ENCODE results near the gene SEMA3B.
"Not testable (repeated sequence)": the region's sequence is repeated elsewhere in the genome, so short reads cannot be mapped to it uniquely, and the experiment has no call there.

Gene SEMA3B

GRCh38 chr3:50258029-50258680, 10.8 kb upstream of the SEMA3B start:
- in situ Hi-C loops (cut with MboI; ENCODE audit: low sequenced_read_pairs, unreplicated experiment) = no loop called here
- no peak for DNase-seq (ENCODE audit: low spot score)

GRCh38 chr3:50258979-50259378, 10.0 kb upstream of the SEMA3B start:
- in situ Hi-C loops (cut with MboI; ENCODE audit: low sequenced_read_pairs, unreplicated experiment) = no loop called here

More at GRCh38 chr3:50258029-50258680, 10.8 kb upstream of the SEMA3B start:
- no peak for TF ChIP-seq CTCF (IDR thresholded peaks at IDR 0.05; ENCODE audit: borderline replicate concordance, control extremely low read depth, extremely low read depth, insufficient read depth, missing control alignments)

GRCh38 chr3:50259432-50260026, 9.4 kb upstream of the SEMA3B start:
- TF ChIP-seq CTCF (IDR thresholded peaks at IDR 0.05; ENCODE audit: borderline replicate concordance, control extremely low read depth, extremely low read depth, insufficient read depth, missing control alignments) = no peak
- in situ Hi-C loops (cut with MboI; ENCODE audit: low sequenced_read_pairs, unreplicated experiment) = no loop called here
- DNase-seq (ENCODE audit: low spot score) = no peak

More at GRCh38 chr3:50258979-50259378, 10.0 kb upstream of the SEMA3B start:
- DNase-seq (ENCODE audit: low spot score) = no peak
- no peak for TF ChIP-seq CTCF (IDR thresholded peaks at IDR 0.05; ENCODE audit: borderline replicate concordance, control extremely low read depth, extremely low read depth, insufficient read depth, missing control alignments)

DNA sequence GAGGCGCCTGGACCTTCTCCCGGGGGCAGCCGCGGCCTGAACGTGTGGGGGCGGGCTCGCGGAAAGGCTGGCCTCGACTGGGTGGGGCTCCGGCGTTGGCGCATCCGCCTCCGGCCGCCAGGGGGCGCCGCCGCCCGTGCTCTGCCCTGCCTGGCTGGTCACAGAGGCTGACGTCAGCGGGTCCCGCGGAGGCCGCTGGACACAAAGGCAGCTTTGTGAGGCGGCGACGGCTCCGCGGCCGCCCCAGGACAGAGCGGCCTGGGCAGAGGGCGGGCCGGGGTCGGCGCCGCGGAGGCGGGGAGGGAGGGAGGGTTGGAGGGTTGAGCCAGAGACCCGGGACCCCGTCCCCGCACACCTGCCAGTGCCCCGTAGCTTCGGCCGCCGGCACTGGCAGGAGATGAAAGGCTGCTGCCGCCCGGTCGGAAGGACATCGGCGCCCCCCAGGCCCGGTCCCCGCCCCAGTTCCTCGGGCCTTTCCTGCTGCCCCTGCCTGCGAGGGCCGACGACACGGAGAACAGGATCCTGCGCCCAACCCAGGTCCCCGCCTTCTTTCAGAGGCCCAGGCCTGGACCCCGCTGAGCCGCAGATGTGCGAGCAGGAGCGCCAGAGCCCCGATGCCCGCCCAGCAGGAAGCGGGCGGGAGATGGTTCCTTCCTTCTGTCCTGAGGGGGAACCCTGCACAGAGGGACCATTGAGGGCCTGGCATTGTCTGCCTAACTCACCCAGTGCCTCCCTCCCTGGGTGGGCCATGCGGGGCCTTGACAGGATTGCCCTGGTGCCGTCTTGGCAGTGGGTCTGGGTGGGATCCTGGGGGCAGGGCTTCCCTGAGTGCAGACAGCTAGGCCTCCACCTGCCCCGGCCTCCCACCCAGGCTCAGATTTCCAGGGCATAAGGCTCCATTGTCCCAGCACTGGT, 8.7 kb upstream of the SEMA3B start:
- in situ Hi-C loops (cut with MboI; ENCODE audit: low sequenced_read_pairs, unreplicated experiment) = no loop called here
- peak; percentile 99 for DNase-seq (ENCODE audit: low spot score)
- TF ChIP-seq CTCF (IDR thresholded peaks at IDR 0.05; ENCODE audit: borderline replicate concordance, control extremely low read depth, extremely low read depth, insufficient read depth, missing control alignments) = peak; percentile 99

DNA sequence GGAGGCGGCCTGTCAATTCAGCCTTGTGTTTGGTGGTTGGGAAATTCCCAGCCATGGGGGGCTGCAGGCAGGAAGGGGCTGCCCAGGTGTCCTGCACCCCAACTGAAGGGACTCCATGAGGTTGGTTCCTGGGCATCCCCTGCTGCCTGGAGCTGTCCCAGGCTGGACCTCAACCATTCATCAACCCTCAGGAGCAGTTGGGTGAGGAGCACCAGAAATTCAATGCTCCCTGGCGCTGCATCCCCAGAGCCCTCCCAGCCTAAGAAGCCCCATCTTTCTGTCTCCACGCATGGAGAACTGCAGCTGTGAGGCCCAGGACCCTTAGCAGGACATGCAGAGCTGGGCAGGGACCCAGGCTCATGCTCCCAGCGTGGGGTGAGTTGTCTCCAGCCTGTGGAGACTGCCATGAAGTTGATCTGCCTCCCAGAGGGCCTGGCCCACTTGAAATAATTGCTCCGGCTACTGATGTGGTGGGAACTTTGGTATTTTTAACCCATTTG, 8.0 kb upstream of the SEMA3B start:
- in situ Hi-C loops (cut with MboI; ENCODE audit: low sequenced_read_pairs, unreplicated experiment) = no loop called here
- no peak for DNase-seq (ENCODE audit: low spot score)
- TF ChIP-seq CTCF (IDR thresholded peaks at IDR 0.05; ENCODE audit: borderline replicate concordance, control extremely low read depth, extremely low read depth, insufficient read depth, missing control alignments) = no peak

DNA sequence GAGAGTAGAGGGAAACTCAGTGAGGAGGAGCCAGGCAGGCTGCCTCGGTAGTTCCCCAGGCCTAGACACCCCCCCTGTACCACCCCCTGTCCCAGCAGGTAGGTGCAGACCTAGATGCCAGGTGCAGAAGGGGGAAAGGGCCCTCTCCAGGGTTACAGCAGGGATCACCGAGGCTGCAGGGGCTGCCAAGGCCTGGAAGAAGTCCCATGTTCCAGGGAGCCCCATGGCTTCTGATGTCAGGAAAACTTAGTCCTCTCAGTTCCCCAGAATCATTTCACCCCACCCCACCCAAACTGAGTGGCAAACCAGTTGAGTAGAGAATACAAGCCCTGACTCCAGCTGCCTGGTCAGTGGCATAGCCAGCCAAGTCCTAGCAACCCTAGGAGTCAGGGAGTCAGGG, 7.4 kb upstream of the SEMA3B start:
- TF ChIP-seq CTCF (IDR thresholded peaks at IDR 0.05; ENCODE audit: borderline replicate concordance, control extremely low read depth, extremely low read depth, insufficient read depth, missing control alignments) = no peak
- in situ Hi-C loops (cut with MboI; ENCODE audit: low sequenced_read_pairs, unreplicated experiment) = no loop called here
- DNase-seq (ENCODE audit: low spot score) = no peak

GRCh38 chr3:50262200-50262599, 6.7 kb upstream of the SEMA3B start:
- DNase-seq (ENCODE audit: low spot score); in situ Hi-C loops (cut with MboI; ENCODE audit: low sequenced_read_pairs, unreplicated experiment): not testable (repeated sequence)
